ENCODE measurements around the gene PRLR. TPM values are rescaled to one million over a fixed set of nuclear protein-coding genes. Genes with fewer than 3 reads are reported as not detected.
A peak's percentile ranks its signal among the peaks of the same experiment; 100 is the strongest.

Gene PRLR
- total RNA-seq, 1 experiment from 2014 or later: not detected

DNA sequence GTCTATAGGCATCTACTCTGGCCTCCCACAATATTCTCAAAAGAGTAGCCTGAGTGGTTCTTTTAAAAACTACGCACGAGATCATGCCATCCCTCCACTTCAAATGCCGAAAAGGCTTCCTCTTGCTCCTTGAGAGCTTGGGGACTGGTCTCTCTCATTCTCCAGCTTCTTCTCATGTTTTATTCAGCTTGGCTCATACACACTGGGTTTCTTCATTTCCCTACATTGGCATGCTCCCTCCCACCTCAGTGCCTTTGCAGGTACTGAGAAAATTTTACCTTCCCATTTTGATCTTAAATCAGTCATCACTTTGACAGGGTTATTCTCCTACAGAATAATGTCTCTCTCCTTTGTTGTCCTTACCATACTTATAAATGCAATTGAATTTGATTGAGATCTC lies 20.4 kb downstream of the PRLR start:
- no peaks in the 10 kb centered on the region for H3K9me3 ChIP-seq (ENCODE audit: low read length)
- no peak for DNase-seq
- H3K79me2 ChIP-seq (ENCODE audit: low read length): no peaks in the 10 kb centered on the region
- H3K27me3 ChIP-seq (ENCODE audit: low read length): no peaks in the 10 kb centered on the region
- no peaks in the 10 kb centered on the region for H3K36me3 ChIP-seq (ENCODE audit: insufficient read depth, low read length)
- no peak overlapping the region for H3K4me2 ChIP-seq (ENCODE audit: low read depth, low read length, poor library complexity, severe bottlenecking)
- no peak overlapping the region for H3K4me3 ChIP-seq (ENCODE audit: low read length)
- no peaks in the 10 kb centered on the region for H3K9me2 ChIP-seq (replicated peaks; ENCODE audit: insufficient read depth, low read length)
- no peaks in the 10 kb centered on the region for H4K20me1 ChIP-seq (ENCODE audit: insufficient read depth, low read depth, low read length)
- no peak overlapping the region for H2AFZ ChIP-seq (ENCODE audit: low read length)
- no peaks in the 10 kb centered on the region for H3K4me1 ChIP-seq (ENCODE audit: low read length)
- H3K27ac ChIP-seq (ENCODE audit: low read length): no peak overlapping the region
- no peak overlapping the region for H3K9ac ChIP-seq (ENCODE audit: low read length)

DNA sequence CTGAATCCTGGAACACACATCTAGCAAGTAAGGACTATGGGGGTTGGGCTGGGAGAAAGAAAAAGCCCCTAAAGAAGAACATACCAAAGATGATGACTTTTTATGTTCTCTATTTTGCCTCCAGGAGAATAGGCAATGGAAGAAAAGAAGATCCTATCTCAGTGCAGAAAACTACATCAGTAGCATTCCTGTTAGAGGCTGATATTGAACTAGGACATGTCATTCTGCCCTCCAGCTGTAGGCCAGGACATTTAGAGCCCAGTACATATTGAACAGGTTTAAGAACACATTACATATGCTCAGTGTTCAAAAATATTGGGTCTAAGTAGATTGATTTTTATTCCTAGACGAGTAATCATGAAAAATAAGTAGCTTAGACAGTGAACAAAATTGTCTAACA lies 24.7 kb downstream of the PRLR start:
- Histone ChIP-seq H3K4me1 (ENCODE audit: low read length) (no peaks in the 10 kb centered on the region), H2AFZ (ENCODE audit: low read length) (no peak overlapping the region), H3K36me3 (ENCODE audit: insufficient read depth, low read length) (no peaks in the 10 kb centered on the region), H3K9ac (ENCODE audit: low read length) (no peak overlapping the region), H4K20me1 (ENCODE audit: insufficient read depth, low read depth, low read length) (no peaks in the 10 kb centered on the region), H3K9me2 (replicated peaks; ENCODE audit: insufficient read depth, low read length) (no peaks in the 10 kb centered on the region), H3K79me2 (ENCODE audit: low read length) (no peaks in the 10 kb centered on the region), H3K9me3 (ENCODE audit: low read length) (no peaks in the 10 kb centered on the region), H3K27me3 (ENCODE audit: low read length) (no peaks in the 10 kb centered on the region), H3K4me2 (ENCODE audit: low read depth, low read length, poor library complexity, severe bottlenecking) (no peak overlapping the region), H3K27ac (ENCODE audit: low read length) (no peak overlapping the region), H3K4me3 (ENCODE audit: low read length) (no peak overlapping the region)
- no peak for DNase-seq

DNA sequence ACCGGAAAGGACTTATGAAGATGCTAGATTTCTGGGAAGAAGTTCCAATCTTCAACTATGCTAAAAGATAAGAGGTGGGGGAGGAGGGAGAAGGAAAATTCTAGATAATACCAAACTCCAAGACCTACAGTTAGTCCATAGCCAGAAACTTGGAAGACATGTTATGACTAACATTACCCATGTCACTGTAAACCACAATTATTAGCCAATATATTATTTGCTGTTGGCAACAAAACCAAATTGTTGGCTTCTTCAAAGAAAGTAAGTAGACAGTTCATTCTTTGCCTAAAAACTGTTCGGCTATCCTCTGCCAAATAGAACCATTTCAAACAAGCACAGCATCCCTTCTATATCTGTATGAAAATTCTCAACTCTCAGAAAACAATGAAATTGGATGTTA lies 25.1 kb downstream of the PRLR start:
- no peak overlapping the region for H3K4me3 ChIP-seq (ENCODE audit: low read length)
- H3K36me3 ChIP-seq (ENCODE audit: insufficient read depth, low read length): no peaks in the 10 kb centered on the region
- H2AFZ ChIP-seq (ENCODE audit: low read length): no peak overlapping the region
- DNase-seq: no peak
- no peak overlapping the region for H3K4me2 ChIP-seq (ENCODE audit: low read depth, low read length, poor library complexity, severe bottlenecking)
- no peaks in the 10 kb centered on the region for H3K79me2 ChIP-seq (ENCODE audit: low read length)
- H3K9ac ChIP-seq (ENCODE audit: low read length): no peak overlapping the region
- H3K9me3 ChIP-seq (ENCODE audit: low read length): no peaks in the 10 kb centered on the region
- H4K20me1 ChIP-seq (ENCODE audit: insufficient read depth, low read depth, low read length): no peaks in the 10 kb centered on the region
- H3K9me2 ChIP-seq (replicated peaks; ENCODE audit: insufficient read depth, low read length): no peaks in the 10 kb centered on the region
- H3K27ac ChIP-seq (ENCODE audit: low read length): no peak overlapping the region
- H3K4me1 ChIP-seq (ENCODE audit: low read length): no peaks in the 10 kb centered on the region
- no peaks in the 10 kb centered on the region for H3K27me3 ChIP-seq (ENCODE audit: low read length)

DNA sequence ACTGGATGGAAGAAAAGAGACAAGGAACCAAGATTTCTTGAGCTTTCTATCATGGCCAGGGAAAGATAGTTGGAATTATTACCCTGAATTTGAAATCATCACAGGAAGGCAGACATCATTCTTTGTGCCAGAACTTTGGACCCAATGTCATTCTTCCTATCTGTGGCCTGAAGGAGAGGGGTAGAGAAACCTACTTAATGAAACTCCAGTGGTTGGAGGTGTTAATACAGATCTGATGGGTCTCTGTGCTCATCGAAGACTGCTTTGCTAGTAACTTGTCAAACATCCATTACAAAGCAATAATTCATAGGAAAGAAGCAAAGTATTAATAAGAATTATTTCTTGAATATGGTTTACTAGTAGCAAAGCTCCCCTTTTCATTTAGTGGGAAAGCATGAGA lies 26.9 kb downstream of the PRLR start:
- DNase-seq: no peak
- H3K36me3 ChIP-seq (ENCODE audit: insufficient read depth, low read length): no peaks in the 10 kb centered on the region
- no peaks in the 10 kb centered on the region for H3K9me3 ChIP-seq (ENCODE audit: low read length)
- no peaks in the 10 kb centered on the region for H3K4me1 ChIP-seq (ENCODE audit: low read length)
- H3K27ac ChIP-seq (ENCODE audit: low read length): no peak overlapping the region
- H3K27me3 ChIP-seq (ENCODE audit: low read length): no peaks in the 10 kb centered on the region
- no peaks in the 10 kb centered on the region for H3K9me2 ChIP-seq (replicated peaks; ENCODE audit: insufficient read depth, low read length)
- H3K79me2 ChIP-seq (ENCODE audit: low read length): no peaks in the 10 kb centered on the region
- no peak overlapping the region for H3K4me3 ChIP-seq (ENCODE audit: low read length)
- H2AFZ ChIP-seq (ENCODE audit: low read length): no peak overlapping the region
- H4K20me1 ChIP-seq (ENCODE audit: insufficient read depth, low read depth, low read length): no peaks in the 10 kb centered on the region
- H3K9ac ChIP-seq (ENCODE audit: low read length): no peak overlapping the region
- H3K4me2 ChIP-seq (ENCODE audit: low read depth, low read length, poor library complexity, severe bottlenecking): no peak overlapping the region

DNA sequence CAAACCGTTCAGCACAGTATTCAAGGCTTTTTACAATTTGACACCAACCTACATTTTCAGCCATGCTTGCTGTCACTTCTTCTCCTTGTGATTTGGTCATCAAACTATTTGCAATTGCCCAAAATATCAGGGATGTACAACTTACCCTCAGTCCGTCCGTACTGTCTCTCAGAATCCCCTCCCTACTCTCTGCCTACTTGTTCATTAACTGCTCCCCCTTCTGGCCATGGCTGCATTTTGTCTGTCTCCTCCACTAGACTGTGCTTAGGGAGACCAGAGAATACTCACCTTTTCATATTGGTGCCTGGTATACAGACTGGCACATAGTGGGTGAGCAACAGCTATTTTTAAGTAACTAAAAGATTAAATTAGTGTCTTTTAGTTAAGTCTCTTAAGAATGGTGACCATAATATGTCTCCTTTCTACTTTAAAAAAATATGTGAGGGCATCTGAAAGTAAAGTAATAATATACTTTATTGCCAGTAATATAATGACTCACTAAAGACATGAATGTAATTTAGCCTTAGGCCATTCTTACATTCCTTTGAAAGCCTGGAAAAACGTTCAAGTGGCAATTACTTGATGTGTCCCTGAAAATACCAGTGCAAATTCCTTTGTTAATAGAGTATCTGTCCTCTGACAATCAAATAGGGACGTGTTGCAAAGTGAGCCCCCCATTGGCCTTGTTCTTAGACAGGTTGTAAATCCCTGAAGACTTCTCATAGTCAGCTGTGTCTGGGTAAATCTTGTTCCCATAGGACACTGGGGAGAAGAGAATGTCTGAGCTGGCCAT lies 27.8 kb downstream of the PRLR start:
- no peak overlapping the region for H2AFZ ChIP-seq (ENCODE audit: low read length)
- H3K4me3 ChIP-seq (ENCODE audit: low read length): no peak overlapping the region
- H3K27me3 ChIP-seq (ENCODE audit: low read length): no peaks in the 10 kb centered on the region
- no peak overlapping the region for H3K4me2 ChIP-seq (ENCODE audit: low read depth, low read length, poor library complexity, severe bottlenecking)
- H4K20me1 ChIP-seq (ENCODE audit: insufficient read depth, low read depth, low read length): no peaks in the 10 kb centered on the region
- H3K9me2 ChIP-seq (replicated peaks; ENCODE audit: insufficient read depth, low read length): no peaks in the 10 kb centered on the region
- DNase-seq: peak; percentile 72
- H3K9ac ChIP-seq (ENCODE audit: low read length): no peak overlapping the region
- H3K27ac ChIP-seq (ENCODE audit: low read length): no peak overlapping the region
- no peaks in the 10 kb centered on the region for H3K4me1 ChIP-seq (ENCODE audit: low read length)
- H3K36me3 ChIP-seq (ENCODE audit: insufficient read depth, low read length): no peaks in the 10 kb centered on the region
- H3K79me2 ChIP-seq (ENCODE audit: low read length): no peaks in the 10 kb centered on the region
- no peaks in the 10 kb centered on the region for H3K9me3 ChIP-seq (ENCODE audit: low read length)

DNA sequence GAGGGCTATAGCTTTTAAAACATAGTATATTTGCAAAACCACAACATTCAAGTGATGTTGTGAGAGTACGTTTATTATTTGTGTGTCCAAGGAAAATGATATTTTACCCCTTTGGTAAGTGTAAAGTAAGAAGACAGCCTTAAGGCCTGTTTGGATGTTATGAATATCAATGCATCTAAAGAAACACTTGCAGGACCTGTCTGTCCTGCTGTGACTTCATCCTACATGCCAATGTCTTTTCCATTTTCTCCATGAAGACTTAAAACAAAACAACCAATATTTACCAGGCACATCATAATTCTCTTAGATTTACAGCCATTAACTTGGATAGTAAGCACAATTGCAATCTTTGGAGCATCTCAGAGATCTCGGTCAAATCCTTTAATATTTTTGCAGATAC lies 29.0 kb downstream of the PRLR start:
- no peaks in the 10 kb centered on the region for H4K20me1 ChIP-seq (ENCODE audit: insufficient read depth, low read depth, low read length)
- no peak overlapping the region for H2AFZ ChIP-seq (ENCODE audit: low read length)
- no peak overlapping the region for H3K27ac ChIP-seq (ENCODE audit: low read length)
- H3K4me3 ChIP-seq (ENCODE audit: low read length): no peak overlapping the region
- H3K9ac ChIP-seq (ENCODE audit: low read length): no peak overlapping the region
- H3K9me2 ChIP-seq (replicated peaks; ENCODE audit: insufficient read depth, low read length): no peaks in the 10 kb centered on the region
- H3K9me3 ChIP-seq (ENCODE audit: low read length): no peaks in the 10 kb centered on the region
- no peaks in the 10 kb centered on the region for H3K27me3 ChIP-seq (ENCODE audit: low read length)
- H3K4me2 ChIP-seq (ENCODE audit: low read depth, low read length, poor library complexity, severe bottlenecking): no peak overlapping the region
- no peaks in the 10 kb centered on the region for H3K4me1 ChIP-seq (ENCODE audit: low read length)
- DNase-seq: no peak
- no peaks in the 10 kb centered on the region for H3K79me2 ChIP-seq (ENCODE audit: low read length)
- H3K36me3 ChIP-seq (ENCODE audit: insufficient read depth, low read length): no peaks in the 10 kb centered on the region

DNA sequence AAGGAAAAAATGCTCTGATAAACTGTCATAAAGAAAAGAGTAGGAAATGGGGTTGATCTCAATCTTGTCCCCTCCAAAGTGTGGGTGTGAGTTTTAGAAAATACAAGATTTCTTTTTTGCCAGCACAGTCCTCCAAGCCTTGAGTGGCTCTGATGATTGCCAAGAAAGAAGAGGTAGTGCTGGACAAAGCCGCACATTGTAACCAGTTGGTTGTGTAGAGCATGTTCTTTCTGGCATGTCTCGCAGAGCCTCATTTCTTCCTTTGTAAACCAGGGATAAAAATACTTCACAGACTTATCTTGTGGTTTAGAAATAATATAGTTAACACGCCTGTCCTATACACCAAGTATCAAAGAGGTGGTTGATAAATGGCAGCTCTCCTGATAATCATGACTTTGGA lies 30.4 kb downstream of the PRLR start:
- Histone ChIP-seq H3K4me2 (ENCODE audit: low read depth, low read length, poor library complexity, severe bottlenecking) (no peak overlapping the region), H3K79me2 (ENCODE audit: low read length) (no peaks in the 10 kb centered on the region)
- DNase-seq: no peak

DNA sequence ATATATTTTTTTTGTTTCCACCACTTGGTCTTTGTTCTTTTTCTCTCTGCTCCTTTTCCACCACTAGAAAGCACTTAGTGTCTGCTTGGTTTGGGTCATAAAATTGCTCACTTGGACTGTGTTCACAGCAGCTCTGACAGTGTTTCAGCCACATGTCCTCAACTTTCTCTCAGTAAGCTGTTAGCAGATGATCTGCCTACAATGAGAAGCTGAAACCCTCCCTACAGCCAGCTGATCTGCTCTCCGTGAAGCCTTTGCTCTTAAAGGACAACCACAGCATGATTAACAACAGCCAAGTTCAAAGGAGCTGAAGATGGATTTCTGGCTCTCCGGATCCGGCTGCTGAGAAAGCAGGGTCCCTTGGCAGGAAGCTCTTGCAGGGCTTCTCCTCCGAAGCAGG lies 31.6 kb downstream of the PRLR start:
- Histone ChIP-seq H3K27me3 (ENCODE audit: low read length) (no peaks in the 10 kb centered on the region), H3K4me2 (ENCODE audit: low read depth, low read length, poor library complexity, severe bottlenecking) (no peak overlapping the region), H3K9ac (ENCODE audit: low read length) (no peak overlapping the region), H3K4me1 (ENCODE audit: low read length) (peaks cover 11% of the 10 kb centered on the region), H3K9me3 (ENCODE audit: low read length) (no peaks in the 10 kb centered on the region), H3K79me2 (ENCODE audit: low read length) (no peaks in the 10 kb centered on the region), H3K27ac (ENCODE audit: low read length) (no peak overlapping the region), H3K36me3 (ENCODE audit: insufficient read depth, low read length) (no peaks in the 10 kb centered on the region), H3K9me2 (replicated peaks; ENCODE audit: insufficient read depth, low read length) (no peaks in the 10 kb centered on the region), H3K4me3 (ENCODE audit: low read length) (no peak overlapping the region), H2AFZ (ENCODE audit: low read length) (no peak overlapping the region), H4K20me1 (ENCODE audit: insufficient read depth, low read depth, low read length) (no peaks in the 10 kb centered on the region; the same call in 1 of the 2 replicates)
- DNase-seq: no peak

More for the DNA sequence above, 30.4 kb downstream of the PRLR start:
- no peak overlapping the region for H3K27ac ChIP-seq (ENCODE audit: low read length)
- no peak overlapping the region for H3K9ac ChIP-seq (ENCODE audit: low read length)
- H4K20me1 ChIP-seq (ENCODE audit: insufficient read depth, low read depth, low read length): no peaks in the 10 kb centered on the region; the same call in 1 of the 2 replicates
- H3K9me3 ChIP-seq (ENCODE audit: low read length): no peaks in the 10 kb centered on the region
- no peaks in the 10 kb centered on the region for H3K9me2 ChIP-seq (replicated peaks; ENCODE audit: insufficient read depth, low read length)
- H3K27me3 ChIP-seq (ENCODE audit: low read length): no peaks in the 10 kb centered on the region
- no peaks in the 10 kb centered on the region for H3K36me3 ChIP-seq (ENCODE audit: insufficient read depth, low read length)
- no peak overlapping the region for H3K4me3 ChIP-seq (ENCODE audit: low read length)
- H2AFZ ChIP-seq (ENCODE audit: low read length): no peak overlapping the region
- peaks cover 3% of the 10 kb centered on the region for H3K4me1 ChIP-seq (ENCODE audit: low read length)

Data from Karpas-422 (cell line).